KOPT-K1 (cell line): ENCODE results near the gene PPM1K.
"Not testable (repeated sequence)": the region's sequence is repeated elsewhere in the genome, so short reads cannot be mapped to it uniquely, and the experiment has no call there.

Experiments used
- H3K27ac ChIP-seq: fragments of 200-600 bp; sonication (generic); 2 replicates; pipeline ENCODE4 v1.5.1; 2016; ENCODE audit warnings: antibody characterized with exemption, mild to moderate bottlenecking, low read depth, low read length; ENCODE audit not compliant: poor library complexity, severe bottlenecking
- H3K36me3 ChIP-seq: fragments of 200-600 bp; sonication (generic); 2 replicates; pipeline ENCODE4 v1.5.1; 2017; ENCODE audit warnings: antibody characterized with exemption, mild to moderate bottlenecking, low read length, moderate library complexity; ENCODE audit not compliant: insufficient read depth
- H3K9me3 ChIP-seq: fragments of 200-600 bp; sonication (generic); 2 replicates; pipeline ENCODE4 v1.5.1; 2017; ENCODE audit warnings: antibody characterized with exemption, low read length, mild to moderate bottlenecking; ENCODE audit not compliant: insufficient read depth, poor library complexity, severe bottlenecking

PPM1K gene

DNA sequence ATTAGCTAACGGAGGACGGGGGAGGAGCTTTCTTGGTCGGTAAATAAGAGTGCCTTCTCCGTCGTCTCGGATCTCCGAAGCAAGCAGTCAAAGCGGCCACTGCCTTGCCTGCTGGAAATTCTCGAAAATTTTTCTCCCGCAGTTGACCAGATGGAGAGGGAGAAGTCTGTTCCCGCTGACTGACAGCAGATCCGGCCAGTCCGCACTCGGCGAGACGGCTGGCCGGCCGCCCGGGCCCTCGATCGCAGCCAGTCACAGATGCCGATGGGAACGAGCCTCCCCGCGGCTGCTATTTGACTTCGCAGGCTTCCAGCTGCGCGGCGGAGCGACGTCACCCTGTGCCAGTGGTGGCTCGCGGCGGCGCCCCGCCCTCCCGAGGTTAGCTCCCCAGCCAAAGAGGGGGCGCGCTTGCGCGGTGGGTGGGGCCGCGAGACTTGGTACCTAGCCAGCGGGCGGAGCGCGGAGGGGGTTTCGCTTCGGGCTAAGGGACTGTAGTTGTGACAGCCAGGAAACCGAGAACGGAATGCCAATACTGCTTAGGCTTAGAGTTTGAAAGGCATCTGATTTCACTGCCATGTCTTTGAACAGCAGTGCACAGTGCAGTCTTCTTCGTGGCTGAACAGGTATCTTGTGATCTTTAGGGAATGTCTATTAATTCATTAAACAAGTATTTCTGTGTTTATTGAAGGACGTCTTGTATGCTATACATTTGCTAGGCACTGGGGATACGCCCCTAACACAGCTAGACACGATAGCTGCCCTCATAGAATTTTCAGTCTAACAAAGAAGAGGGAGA lies at the start of gene PPM1K:
PPM1K (minus strand) TSS at position 123 of the 796 bp plus-strand sequence. CDS start 5,978 bp downstream, outside the sequence.
- Histone ChIP-seq H3K36me3 (no peaks in the 10 kb centered on the region; the same call in 1 of the 2 replicates), H3K27ac (peak within 1 kb of the TSS; percentile 87), H3K9me3 (no peaks in the 10 kb centered on the region)

DNA sequence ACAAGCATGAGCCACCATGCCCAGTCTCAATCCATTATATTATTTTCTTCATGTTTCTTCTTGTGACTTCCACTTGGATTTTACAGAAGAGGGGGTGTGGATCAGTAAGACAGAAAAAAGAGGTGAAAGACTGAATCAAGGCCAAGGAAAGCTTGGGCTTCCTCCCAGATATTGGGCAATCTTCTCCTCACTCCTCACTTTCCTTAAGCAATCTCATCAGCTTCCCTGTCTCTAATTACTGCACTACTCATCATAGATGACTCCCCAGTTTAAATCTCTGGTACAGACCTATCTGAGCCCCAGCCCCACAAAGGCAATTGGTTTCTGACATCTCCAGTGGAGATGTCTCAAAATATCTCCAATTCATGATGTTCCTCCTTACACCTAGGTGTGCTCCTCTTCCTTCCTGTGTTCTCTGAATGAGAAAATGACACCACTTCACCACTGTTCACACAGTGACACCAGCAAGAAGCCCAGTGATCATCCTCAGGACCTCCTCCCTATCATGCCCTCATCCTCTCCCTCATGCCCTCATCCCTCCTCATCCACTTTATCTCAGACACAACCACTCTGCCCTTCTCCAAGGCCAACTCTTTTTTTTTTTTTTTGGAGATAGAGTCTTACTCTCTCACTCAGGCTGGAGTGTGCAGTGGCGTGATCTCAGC lies 49.5 kb upstream of the PPM1K start:
- Histone ChIP-seq H3K36me3 (no peaks in the 10 kb centered on the region), H3K27ac (no peak overlapping the region), H3K9me3 (no peaks in the 10 kb centered on the region)

DNA sequence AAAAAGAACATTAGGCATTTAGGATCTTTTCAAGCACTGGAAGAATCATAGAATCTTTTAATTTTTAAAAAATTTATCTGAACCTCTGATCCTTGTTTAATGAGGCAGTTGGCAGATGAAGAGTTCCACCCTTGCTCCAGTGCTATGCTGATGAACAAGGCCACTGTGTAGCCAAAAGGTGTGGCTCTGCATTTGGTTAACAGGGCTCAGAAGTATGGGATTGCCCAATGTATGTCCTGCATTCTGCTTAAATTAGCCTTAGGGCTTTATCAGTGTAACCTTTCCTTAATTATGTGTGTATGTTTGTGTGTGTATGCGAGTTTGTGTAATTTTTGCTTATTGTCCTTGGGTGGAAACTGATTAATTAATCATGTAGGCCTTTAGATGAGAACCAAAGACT lies 43.3 kb upstream of the PPM1K start:
- Histone ChIP-seq H3K27ac (no peak overlapping the region), H3K9me3 (no peaks in the 10 kb centered on the region), H3K36me3 (no peaks in the 10 kb centered on the region)

DNA sequence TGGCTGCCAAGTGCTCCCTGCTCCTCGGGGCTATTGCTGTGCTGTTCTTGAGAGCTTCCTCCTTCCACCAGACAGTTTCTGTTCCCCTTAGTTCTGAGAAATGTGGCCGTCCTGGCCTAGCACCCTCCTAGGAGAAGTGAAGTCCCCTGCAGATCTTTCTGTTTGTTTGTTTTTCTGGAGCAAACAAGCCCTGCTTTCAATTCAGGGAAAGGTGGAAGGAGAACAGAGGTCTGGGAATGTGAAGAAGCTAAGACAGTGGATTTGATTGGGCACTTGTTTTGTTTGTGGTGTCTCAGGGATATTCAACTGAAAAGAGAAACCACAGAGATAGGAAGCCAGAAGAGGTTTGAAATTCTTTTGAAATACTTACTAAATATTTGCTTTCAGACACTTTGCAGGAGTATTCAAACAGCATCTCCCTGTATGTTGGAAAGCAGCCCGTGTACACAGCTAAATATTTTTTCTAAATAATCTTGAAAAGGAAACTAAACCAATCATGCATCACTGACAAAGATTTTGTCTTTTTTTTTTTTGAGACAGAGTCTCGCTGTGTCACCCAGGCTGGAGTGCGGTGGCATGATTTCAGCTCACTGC lies 36.5 kb upstream of the PPM1K start:
- Histone ChIP-seq H3K36me3 (no peaks in the 10 kb centered on the region), H3K9me3 (no peaks in the 10 kb centered on the region), H3K27ac (peak overlapping the region; percentile 92)

DNA sequence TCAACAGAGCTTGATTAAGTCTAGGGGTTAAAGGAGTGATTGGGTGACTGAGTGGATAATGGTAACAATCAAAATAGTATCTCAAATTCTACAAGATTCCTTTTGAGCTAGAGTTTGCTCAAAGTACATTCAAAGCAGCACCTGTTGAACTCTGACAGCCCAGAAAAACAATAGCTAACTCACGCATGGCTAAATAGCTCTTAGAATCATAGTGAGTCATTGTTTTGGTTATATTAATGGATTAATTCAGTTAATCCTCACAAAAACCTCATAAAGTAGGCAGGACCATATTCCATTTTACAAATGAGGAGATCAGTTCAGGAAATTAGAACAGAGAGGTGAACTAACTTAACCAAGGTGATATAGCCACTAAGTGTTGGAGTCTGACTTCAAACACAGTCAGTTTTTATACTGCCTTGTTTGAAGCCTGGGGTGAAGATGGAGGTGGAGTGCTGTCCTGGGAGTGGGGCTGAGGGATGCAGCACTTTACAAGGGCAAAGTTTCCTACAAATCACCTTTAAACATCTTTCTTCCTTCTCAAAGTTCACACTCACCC lies 35.9 kb upstream of the PPM1K start:
- H3K36me3 ChIP-seq: no peaks in the 10 kb centered on the region
- H3K9me3 ChIP-seq: no peaks in the 10 kb centered on the region
- peak overlapping the region; percentile 92 for H3K27ac ChIP-seq

DNA sequence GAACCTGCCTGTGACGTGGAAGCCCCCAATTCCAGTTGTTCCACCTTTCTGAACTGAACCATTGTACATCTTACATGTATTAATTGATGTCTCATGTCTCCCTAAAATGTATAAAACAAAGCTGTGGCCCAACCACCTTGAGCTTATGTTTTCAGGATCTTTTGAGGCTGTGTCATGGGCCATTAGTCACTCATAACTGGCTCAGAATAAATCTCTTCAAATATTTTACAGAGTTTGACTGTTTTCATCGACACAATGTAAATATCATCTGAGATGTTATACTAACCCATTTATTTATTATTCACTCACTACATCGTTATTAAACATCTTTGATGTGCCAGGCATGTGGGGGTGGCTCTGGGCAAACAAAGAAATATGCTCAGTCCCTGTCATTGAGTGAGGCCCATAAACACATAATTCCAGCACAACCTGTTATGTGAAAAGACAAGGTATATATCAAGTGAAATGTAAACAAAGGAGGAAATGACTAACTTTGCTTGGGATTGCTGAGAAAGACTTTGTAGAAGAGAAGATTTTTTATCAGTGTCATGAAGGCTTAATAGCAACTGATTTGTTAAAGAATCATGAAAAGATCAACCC lies 34.5 kb upstream of the PPM1K start:
- H3K36me3 ChIP-seq: no peaks in the 10 kb centered on the region
- no peaks in the 10 kb centered on the region for H3K9me3 ChIP-seq
- H3K27ac ChIP-seq: no peak overlapping the region

DNA sequence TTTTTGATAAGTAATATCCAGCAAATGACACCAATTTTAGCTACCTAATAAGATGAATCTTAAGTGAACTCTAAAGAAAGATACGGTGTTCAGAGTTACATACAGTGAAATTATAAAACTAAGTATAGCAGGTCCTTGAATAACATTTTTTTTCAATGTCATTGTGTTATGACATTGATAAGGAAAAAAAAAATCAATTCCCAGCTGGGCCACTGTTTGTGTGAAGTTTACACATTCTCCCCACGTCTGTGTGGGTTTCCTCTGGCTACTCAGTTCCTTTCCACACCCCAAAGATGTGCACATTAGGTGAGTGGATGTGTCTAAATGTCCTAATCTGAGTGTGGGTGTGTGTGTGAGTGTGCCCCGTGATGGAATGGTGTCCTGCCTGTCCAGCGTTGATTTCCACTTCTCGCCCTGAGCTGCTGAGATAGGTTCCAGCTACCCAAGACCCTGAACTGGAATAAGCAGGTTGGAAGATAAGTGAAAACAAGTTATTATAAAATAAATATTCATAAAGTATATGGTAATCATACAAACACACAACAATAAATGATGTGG lies 31.2 kb upstream of the PPM1K start:
- Histone ChIP-seq H3K9me3 (peaks cover 6% of the 10 kb centered on the region), H3K36me3 (no peaks in the 10 kb centered on the region)

DNA sequence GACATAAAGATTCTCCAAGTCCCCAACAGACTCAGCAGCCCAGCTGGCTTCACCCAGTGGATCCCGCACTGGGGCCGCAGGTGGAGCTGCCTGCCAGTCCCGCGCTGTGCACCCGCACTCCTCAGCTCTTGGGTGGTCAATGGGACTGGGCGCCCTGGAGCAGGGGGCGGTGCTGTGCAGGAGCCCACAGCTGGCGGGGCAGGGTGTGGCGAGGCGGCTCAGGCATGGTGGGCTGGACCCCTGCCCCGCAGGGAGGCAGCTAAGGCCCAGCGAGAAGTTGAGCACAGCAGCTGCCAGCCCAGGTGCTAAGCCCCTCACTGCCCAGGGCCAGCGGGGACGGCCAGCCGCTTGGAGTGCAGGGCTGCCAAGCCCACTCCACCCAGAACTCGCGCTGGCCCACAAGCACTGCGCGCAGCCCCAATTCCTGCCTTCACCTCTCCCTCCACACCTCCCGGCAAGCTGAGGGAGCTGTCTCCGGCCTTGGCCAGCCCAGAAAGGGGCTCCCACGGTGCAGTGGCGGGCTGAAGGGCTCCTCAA lies 28.8 kb upstream of the PPM1K start:
- not testable (repeated sequence) for H3K36me3 ChIP-seq, H3K9me3 ChIP-seq, H3K27ac ChIP-seq

More for the DNA sequence above, 31.2 kb upstream of the PPM1K start:
- no peak overlapping the region for H3K27ac ChIP-seq

DNA sequence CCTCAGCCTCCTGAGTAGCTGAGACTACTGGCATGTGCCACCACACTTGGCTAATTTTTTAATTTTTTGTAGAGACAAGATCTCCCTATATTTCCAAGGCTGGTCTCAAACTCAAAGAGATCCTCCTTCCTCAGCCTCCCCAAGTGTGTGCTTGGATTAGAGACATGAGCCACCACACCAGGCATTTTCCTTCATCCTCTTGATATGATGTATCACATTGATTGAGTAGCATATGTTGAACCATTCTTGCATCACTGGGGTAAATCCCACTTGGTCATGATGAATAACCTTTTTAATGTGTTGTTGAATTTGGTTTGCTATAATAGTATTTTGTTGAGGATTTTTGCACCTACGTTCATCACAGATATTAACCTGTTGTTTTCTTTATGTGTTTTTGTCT lies 24.2 kb upstream of the PPM1K start:
- H3K36me3 ChIP-seq: no peaks in the 10 kb centered on the region
- peaks cover 6% of the 10 kb centered on the region for H3K9me3 ChIP-seq
- no peak overlapping the region for H3K27ac ChIP-seq

DNA sequence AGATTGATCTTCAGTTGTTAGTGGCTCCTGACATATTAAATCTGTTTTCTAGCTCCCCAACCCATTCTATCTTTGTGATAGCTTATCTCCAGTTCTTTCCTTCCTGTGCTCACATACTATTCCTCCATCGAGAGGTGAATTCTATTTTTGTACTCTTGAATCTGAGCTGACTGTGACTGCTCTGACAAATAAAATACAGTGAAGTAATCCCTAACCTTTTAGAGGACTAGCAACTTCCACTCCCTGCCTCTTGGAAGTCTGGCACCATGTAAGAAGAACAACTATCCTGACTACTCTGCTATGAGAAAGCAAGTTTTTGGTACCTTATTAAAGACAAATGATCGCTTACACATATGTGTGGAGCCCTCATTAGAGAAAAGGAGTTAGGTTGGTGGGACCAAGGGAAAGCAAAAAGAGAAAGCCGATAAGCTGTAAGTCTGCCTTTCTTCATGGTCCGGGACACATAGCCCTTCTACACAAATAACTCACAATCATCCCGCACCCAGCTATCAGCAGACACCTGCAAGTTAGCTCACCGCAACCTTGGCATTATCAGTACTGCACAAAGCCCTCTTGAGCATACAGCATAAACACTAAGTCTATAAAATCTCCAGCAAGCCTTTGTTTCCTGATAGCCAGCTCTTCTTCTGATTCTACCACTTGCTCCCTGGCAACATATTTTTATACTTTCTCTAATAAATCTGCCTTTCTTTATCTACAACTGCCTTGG lies 13.5 kb upstream of the PPM1K start:
- H3K9me3 ChIP-seq: no peaks in the 10 kb centered on the region
- no peak overlapping the region for H3K27ac ChIP-seq
- no peaks in the 10 kb centered on the region for H3K36me3 ChIP-seq

DNA sequence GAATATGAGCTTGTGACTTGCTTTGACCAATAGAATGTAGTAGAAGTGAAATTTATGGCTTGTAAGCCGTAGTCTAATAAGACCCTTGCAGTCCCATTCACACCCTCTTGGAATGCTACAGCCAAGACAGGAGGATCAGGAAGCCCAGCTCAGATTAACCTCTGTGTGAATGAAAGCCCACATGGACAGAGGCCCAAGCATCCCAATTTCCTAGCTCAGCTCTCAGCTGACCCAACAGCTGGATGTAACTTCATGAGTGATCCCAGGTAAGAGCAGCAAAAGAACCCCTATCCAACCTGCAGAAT lies 12.8 kb upstream of the PPM1K start:
- H3K9me3 ChIP-seq: no peaks in the 10 kb centered on the region
- no peaks in the 10 kb centered on the region for H3K36me3 ChIP-seq
- no peak overlapping the region for H3K27ac ChIP-seq

DNA sequence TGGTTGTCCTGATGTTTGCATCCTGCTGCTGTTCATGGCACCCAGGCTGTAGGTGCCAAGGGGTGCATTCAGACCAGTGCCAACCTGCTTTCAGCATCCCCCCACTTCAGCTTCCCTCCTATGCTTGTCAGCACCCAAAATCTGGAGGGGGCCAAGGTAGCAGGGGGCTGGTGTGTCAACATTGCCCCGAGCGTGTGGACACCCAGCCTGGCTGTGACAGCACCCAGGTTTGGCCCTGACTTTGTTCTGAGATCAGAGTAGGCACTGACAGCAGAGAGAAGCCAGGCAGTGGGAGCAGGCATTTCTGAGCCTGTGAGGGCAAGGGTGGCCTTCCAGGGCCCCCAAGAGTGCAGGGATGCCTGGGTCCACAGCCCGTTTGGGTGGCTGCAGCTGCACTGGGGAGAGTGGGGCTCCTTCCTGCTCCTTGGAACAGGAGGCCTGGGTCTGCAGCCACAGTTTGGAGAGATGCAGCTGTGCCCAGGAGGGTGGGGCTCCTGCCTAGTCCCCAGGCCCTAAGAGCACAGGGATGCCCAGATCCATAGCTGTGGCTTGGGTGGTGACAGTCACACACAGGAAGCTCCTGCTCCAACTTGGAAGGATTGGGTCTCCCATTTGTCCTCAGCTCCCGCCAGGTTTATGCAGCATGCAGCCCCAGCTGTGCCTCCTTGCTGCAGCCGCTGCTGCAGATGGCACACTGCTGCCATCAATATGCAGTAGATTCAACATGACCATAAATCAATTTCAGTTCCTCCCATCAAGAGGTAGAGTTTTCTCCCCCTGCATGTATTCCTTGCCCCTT lies 12.3 kb upstream of the PPM1K start:
- H3K9me3 ChIP-seq: no peaks in the 10 kb centered on the region
- no peak overlapping the region for H3K27ac ChIP-seq
- no peaks in the 10 kb centered on the region for H3K36me3 ChIP-seq

DNA sequence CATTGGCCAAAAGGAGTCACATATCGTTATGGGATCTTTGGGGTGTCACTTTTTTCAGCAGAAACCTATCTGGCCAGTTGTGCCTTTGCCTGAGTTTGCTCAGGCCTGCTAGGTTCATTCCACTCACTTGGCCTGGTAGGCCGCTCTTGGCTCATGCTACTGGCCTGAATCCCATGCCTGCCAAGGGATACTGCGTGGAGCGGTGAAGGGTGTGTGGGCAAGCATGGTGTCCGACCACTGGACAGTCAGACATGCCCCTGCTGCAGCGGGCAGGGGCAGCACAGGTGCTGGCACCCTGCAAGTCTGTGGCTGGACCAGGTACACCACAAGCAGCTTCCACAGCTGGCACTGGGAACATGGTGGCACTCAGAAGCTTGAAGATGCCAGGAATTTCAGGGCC lies 11.3 kb upstream of the PPM1K start:
- Histone ChIP-seq H3K9me3 (no peaks in the 10 kb centered on the region), H3K36me3 (no peaks in the 10 kb centered on the region), H3K27ac (no peak overlapping the region)

DNA sequence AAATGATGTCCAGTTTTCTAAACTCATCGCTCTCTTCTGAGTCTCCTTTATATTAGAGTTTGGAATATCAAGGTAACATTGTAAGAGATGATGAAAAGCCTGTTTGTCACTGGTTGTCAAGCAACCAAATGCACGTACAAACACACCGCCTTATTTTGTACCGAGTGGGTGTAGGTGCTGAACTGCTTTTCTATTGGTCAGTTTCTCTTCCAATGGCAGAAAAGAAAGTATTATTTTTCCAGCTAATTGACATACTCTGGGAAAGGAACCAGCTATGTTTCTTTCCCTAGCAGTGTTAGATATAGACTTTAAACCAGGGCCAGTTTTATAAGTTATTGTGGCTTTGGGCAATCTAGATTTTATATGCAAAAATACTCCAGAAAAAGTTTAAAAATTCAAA lies 6.6 kb upstream of the PPM1K start:
- Histone ChIP-seq H3K27ac (no peak overlapping the region), H3K9me3 (no peaks in the 10 kb centered on the region)

More for the DNA sequence above, 6.6 kb upstream of the PPM1K start:
- H3K36me3 ChIP-seq: no peaks in the 10 kb centered on the region
